ENCODE results near the gene ZNF462. TPM values are rescaled to one million over a fixed set of nuclear protein-coding genes. Genes with fewer than 3 reads are reported as not detected.
A peak's percentile ranks its signal among the peaks of the same experiment; 100 is the strongest.

Gene ZNF462
- total and polyA plus RNA-seq, 2 experiments from 2014 or later: 40.0 to 101 TPM

DNA sequence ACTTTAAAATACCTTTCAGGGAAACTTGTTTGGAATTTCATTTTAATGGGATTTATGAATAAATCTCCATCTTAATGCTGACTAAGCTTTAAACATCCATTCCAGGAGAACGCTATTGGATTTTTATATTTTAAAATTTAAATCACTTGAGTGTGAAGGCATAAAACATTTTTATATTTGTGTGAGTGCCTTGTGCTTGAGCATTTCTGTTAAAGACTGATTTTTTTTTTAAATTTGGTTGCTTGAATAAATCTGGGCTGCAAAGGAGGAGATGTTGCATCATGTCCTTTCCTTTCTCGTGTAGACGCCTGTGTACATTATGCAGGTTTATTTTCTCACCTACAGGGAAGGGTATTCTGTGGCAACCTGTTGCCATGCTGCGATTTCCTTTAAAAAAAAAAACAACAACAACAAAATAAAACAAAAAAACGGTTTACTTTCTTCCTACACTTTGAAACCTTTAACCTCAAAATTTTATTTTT is 108.1 kb downstream of the ZNF462 start:
- Histone ChIP-seq H3K27me3 (ENCODE audit: insufficient read depth) (no peaks in the 10 kb centered on the region), H3K9me2 (ENCODE audit: insufficient read depth) (no peaks in the 10 kb centered on the region), H3K4me3 (no peak overlapping the region), H3K79me2 (replicated peaks; ENCODE audit: insufficient read depth) (peaks cover 22% of the 10 kb centered on the region), H3K36me3 (ENCODE audit: insufficient read depth) (peaks cover 34% of the 10 kb centered on the region), H2AFZ (no peak overlapping the region), H3K4me1 (ENCODE audit: insufficient read depth) (peaks cover 48% of the 10 kb centered on the region), H3F3A (replicated peaks; ENCODE audit: low read depth) (0 out of 2 replicates have a peak, but pooled peaks cover 5% of the 10 kb centered on the region), H3K4me2 (peak overlapping the region; percentile 29), H3K27ac (ENCODE audit: low read depth) (peak overlapping the region; percentile 61), H4K20me1 (replicated peaks; ENCODE audit: insufficient read depth) (peaks cover 6% of the 10 kb centered on the region; the same call in 1 of the 2 replicates)
- H3K36me3 Mint-ChIP-seq (ENCODE audit: low read depth): peaks cover 64% of the 10 kb centered on the region
- TF ChIP-seq POLR2AphosphoS5 (IDR thresholded peaks at IDR 0.05; ENCODE audit: low read depth) (no peak), ZNF331 (CRISPR knock-in tag; IDR thresholded peaks at IDR 0.05; ENCODE audit: low read depth) (no peak), NANOG (IDR thresholded peaks at IDR 0.05; ENCODE audit: borderline replicate concordance) (no peak), JUNB (IDR thresholded peaks at IDR 0.05; ENCODE audit: unreplicated experiment) (no peak), EZH2 (IDR thresholded peaks at IDR 0.05; ENCODE audit: low read depth, unreplicated experiment) (no peak), CREB1 (CRISPR knock-in tag; IDR thresholded peaks at IDR 0.05; ENCODE audit: low read depth) (no peak)
- TF ChIP-seq, protein P1, sequence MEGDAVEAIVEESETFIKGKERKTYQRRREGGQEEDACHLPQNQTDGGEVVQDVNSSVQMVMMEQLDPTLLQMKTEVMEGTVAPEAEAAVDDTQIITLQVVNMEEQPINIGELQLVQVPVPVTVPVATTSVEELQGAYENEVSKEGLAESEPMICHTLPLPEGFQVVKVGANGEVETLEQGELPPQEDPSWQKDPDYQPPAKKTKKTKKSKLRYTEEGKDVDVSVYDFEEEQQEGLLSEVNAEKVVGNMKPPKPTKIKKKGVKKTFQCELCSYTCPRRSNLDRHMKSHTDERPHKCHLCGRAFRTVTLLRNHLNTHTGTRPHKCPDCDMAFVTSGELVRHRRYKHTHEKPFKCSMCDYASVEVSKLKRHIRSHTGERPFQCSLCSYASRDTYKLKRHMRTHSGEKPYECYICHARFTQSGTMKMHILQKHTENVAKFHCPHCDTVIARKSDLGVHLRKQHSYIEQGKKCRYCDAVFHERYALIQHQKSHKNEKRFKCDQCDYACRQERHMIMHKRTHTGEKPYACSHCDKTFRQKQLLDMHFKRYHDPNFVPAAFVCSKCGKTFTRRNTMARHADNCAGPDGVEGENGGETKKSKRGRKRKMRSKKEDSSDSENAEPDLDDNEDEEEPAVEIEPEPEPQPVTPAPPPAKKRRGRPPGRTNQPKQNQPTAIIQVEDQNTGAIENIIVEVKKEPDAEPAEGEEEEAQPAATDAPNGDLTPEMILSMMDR (conservative IDR thresholded peaks at IDR 0.05; ENCODE audit: low read depth in 2 of 2): no peak
- TF ChIP-seq, protein P2, sequence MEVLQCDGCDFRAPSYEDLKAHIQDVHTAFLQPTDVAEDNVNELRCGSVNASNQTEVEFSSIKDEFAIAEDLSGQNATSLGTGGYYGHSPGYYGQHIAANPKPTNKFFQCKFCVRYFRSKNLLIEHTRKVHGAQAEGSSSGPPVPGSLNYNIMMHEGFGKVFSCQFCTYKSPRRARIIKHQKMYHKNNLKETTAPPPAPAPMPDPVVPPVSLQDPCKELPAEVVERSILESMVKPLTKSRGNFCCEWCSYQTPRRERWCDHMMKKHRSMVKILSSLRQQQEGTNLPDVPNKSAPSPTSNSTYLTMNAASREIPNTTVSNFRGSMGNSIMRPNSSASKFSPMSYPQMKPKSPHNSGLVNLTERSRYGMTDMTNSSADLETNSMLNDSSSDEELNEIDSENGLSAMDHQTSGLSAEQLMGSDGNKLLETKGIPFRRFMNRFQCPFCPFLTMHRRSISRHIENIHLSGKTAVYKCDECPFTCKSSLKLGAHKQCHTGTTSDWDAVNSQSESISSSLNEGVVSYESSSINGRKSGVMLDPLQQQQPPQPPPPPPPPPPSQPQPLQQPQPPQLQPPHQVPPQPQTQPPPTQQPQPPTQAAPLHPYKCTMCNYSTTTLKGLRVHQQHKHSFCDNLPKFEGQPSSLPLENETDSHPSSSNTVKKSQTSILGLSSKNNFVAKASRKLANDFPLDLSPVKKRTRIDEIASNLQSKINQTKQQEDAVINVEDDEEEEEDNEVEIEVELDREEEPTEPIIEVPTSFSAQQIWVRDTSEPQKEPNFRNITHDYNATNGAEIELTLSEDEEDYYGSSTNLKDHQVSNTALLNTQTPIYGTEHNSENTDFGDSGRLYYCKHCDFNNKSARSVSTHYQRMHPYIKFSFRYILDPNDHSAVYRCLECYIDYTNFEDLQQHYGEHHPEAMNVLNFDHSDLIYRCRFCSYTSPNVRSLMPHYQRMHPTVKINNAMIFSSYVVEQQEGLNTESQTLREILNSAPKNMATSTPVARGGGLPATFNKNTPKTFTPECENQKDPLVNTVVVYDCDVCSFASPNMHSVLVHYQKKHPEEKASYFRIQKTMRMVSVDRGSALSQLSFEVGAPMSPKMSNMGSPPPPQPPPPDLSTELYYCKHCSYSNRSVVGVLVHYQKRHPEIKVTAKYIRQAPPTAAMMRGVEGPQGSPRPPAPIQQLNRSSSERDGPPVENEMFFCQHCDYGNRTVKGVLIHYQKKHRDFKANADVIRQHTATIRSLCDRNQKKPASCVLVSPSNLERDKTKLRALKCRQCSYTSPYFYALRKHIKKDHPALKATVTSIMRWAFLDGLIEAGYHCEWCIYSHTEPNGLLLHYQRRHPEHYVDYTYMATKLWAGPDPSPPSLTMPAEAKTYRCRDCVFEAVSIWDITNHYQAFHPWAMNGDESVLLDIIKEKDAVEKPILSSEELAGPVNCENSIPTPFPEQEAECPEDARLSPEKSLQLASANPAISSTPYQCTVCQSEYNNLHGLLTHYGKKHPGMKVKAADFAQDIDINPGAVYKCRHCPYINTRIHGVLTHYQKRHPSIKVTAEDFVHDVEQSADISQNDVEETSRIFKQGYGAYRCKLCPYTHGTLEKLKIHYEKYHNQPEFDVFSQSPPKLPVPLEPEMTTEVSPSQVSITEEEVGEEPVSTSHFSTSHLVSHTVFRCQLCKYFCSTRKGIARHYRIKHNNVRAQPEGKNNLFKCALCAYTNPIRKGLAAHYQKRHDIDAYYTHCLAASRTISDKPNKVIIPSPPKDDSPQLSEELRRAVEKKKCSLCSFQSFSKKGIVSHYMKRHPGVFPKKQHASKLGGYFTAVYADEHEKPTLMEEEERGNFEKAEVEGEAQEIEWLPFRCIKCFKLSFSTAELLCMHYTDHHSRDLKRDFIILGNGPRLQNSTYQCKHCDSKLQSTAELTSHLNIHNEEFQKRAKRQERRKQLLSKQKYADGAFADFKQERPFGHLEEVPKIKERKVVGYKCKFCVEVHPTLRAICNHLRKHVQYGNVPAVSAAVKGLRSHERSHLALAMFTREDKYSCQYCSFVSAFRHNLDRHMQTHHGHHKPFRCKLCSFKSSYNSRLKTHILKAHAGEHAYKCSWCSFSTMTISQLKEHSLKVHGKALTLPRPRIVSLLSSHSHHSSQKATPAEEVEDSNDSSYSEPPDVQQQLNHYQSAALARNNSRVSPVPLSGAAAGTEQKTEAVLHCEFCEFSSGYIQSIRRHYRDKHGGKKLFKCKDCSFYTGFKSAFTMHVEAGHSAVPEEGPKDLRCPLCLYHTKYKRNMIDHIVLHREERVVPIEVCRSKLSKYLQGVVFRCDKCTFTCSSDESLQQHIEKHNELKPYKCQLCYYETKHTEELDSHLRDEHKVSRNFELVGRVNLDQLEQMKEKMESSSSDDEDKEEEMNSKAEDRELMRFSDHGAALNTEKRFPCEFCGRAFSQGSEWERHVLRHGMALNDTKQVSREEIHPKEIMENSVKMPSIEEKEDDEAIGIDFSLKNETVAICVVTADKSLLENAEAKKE (CRISPR knock-in tag; IDR thresholded peaks at IDR 0.05): no peak
- peaks cover 7% of the 10 kb centered on the region for H3K27me3 Mint-ChIP-seq (ENCODE audit: insufficient read depth, low read depth, poor library complexity)
- no peak for ATAC-seq
- H3K9me3 Mint-ChIP-seq: peaks cover 3% of the 10 kb centered on the region; the same call in 1 of the 3 replicates
- H3K4me1 Mint-ChIP-seq: peaks cover 64% of the 10 kb centered on the region
- no peak for DNase-seq (ENCODE audit: low spot score)
- peak overlapping the region; percentile 42; the same call in 2 of the 3 replicates for H3K4me3 Mint-ChIP-seq
- H3K27ac Mint-ChIP-seq: peak overlapping the region; percentile 90
